ENCODE data around the gene SRRT. TPM values are rescaled to one million over a fixed set of nuclear protein-coding genes. Genes with fewer than 3 reads are reported as not detected.

The SRRT gene
- total RNA-seq, 6 experiments from 2014 or later: 22.4 to 65.7 (median 49.1) TPM

GRCh38 chr7:100865938-100866728 is 8.8 kb upstream of the SRRT start:
- no peak for TF ChIP-seq CTCF (IDR thresholded peaks at IDR 0.05)
- no peak for TF ChIP-seq POLR2A (IDR thresholded peaks at IDR 0.05)
- Histone ChIP-seq H3K27ac (peak overlapping the region; percentile 95 to 99 (median 96)), H3K27me3 (no peaks in the 10 kb centered on the region), H3K4me1 (peaks cover 0 to 28% (median 9%) of the 10 kb centered on the region in 4 donors), H3K9me3 (no peaks in the 10 kb centered on the region), H3K36me3 (peaks cover 0 to 11% (median 4%) of the 10 kb centered on the region in 4 donors), H3K4me3 (no peak overlapping the region)
- ATAC-seq: no peak
- 25% methylated on average over 14 of the region's 46 CpGs for WGBS (ENCODE audit: insufficient coverage, low coverage, low lambda C conversion rate, missing lambda C conversion rate)
- intact Hi-C loops (cut with DNase I): no loop called here
- peak in 1 of 3 donors; percentile 75 for DNase-seq

GRCh38 chr7:100866729-100867039 is 8.2 kb upstream of the SRRT start:
- peaks cover 0 to 28% (median 9%) of the 10 kb centered on the region in 4 donors for H3K4me1 ChIP-seq
- peaks cover 0 to 16% (median 7%) of the 10 kb centered on the region in 4 donors for H3K36me3 ChIP-seq
- intact Hi-C loops (cut with DNase I): no loop called here
- peak overlapping the region; percentile 95 to 99 (median 96) for H3K27ac ChIP-seq
- H3K9me3 ChIP-seq: no peaks in the 10 kb centered on the region
- WGBS (ENCODE audit: insufficient coverage, low coverage, low lambda C conversion rate, missing lambda C conversion rate): no CpG with 5 or more reads among the region's 5 CpGs
- no peaks in the 10 kb centered on the region for H3K27me3 ChIP-seq
- TF ChIP-seq POLR2A (IDR thresholded peaks at IDR 0.05) (no peak), CTCF (IDR thresholded peaks at IDR 0.05) (no peak)
- peak overlapping the region; percentile 87 to 99 (median 94) for H3K4me3 ChIP-seq
- ATAC-seq (no peak), DNase-seq (no peak)

GRCh38 chr7:100867040-100867775 is 7.7 kb upstream of the SRRT start, which contains the start of gene TRIP6:
TSS of gene TRIP6 (plus strand) at chr7:100867387. CDS start at chr7:100867498, 111 bp downstream.
- DNase-seq: peak; percentile 82 to 86 (median 84)
- peaks cover 0 to 21% (median 9%) of the 10 kb centered on the region in 4 donors for H3K36me3 ChIP-seq
- peak; percentile 50 to 64 (median 55) for ATAC-seq
- under 1% methylated on average over 15 of the region's 42 CpGs for WGBS (ENCODE audit: insufficient coverage, low coverage, low lambda C conversion rate, missing lambda C conversion rate)
- peak; percentile 41 for TF ChIP-seq POLR2A (IDR thresholded peaks at IDR 0.05)
- TF ChIP-seq CTCF (IDR thresholded peaks at IDR 0.05): no peak
- peak within 1 kb of the TSS; percentile 87 to 99 (median 94) for H3K4me3 ChIP-seq
- intact Hi-C loops (cut with DNase I): no loop called here
- H3K9me3 ChIP-seq: no peaks in the 10 kb centered on the region
- peak within 1 kb of the TSS; percentile 95 to 99 (median 96) for H3K27ac ChIP-seq
- H3K27me3 ChIP-seq: no peaks in the 10 kb centered on the region
- H3K4me1 ChIP-seq: peaks cover 0 to 28% (median 9%) of the 10 kb centered on the region in 4 donors

- H3K9me3 ChIP-seq: no peaks in the 10 kb centered on the region
- H3K36me3 ChIP-seq: peaks cover 0 to 29% (median 13%) of the 10 kb centered on the region in 4 donors
- TF ChIP-seq CTCF (IDR thresholded peaks at IDR 0.05) (no peak), POLR2A (IDR thresholded peaks at IDR 0.05) (peak; percentile 42)
- ATAC-seq: peak; percentile 45 to 70 (median 58)
- peak overlapping the region; percentile 95 to 99 (median 96) for H3K27ac ChIP-seq
- H3K4me3 ChIP-seq: peak overlapping the region; percentile 87 to 99 (median 94)
- H3K27me3 ChIP-seq: no peaks in the 10 kb centered on the region
- intact Hi-C loops (cut with DNase I): no loop called here
- peaks cover 0 to 27% (median 9%) of the 10 kb centered on the region in 4 donors for H3K4me1 ChIP-seq
- peak; percentile 62 to 80 (median 78) for DNase-seq
- 2% methylated on average over 9 of the region's 27 CpGs for WGBS (ENCODE audit: insufficient coverage, low coverage, low lambda C conversion rate, missing lambda C conversion rate)
These were observed 7.0 kb upstream of the SRRT start for GRCh38 chr7:100867776-100868485.
